ENCODE results near the gene ZNF716. TPM values are rescaled to one million over a fixed set of nuclear protein-coding genes. Genes with fewer than 3 reads are reported as not detected.
"Not testable (repeated sequence)": the region's sequence is repeated elsewhere in the genome, so short reads cannot be mapped to it uniquely, and the experiment has no call there.

Gene ZNF716
- total RNA-seq, 3 donors from 2014 or later: not detected

DNA sequence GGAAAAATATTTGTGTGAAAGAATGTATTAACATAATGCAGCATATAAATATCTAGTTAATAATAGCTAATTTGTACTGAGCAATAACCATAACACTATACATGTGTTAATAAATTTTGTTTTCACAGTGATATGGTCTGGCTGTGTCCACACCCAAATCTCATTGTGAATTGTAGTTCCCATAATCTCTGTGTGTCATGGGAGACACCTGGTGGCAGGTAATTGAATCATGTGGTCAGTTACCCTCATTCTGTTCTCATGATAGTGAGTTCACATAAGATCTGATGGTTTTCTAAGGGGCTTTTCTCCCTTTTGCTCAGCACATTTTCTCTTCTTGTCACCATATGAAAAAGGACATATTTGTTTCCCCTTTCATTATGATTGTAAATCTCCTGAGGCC is 30.3 kb downstream of the ZNF716 start:
- H3K4me3 Mint-ChIP-seq; H3K36me3 Mint-ChIP-seq (ENCODE audit: insufficient read depth); H3K4me1 Mint-ChIP-seq (ENCODE audit: low read depth); ATAC-seq; H3K27me3 Mint-ChIP-seq (ENCODE audit: low read depth); DNase-seq: not testable (repeated sequence)
- peaks cover 24% of the 10 kb centered on the region for H3K9me3 Mint-ChIP-seq

GRCh38 chr7:57485022-57485421 is 35.0 kb downstream of the ZNF716 start:
- H3K9me3 Mint-ChIP-seq: peaks cover 18% of the 10 kb centered on the region
- not testable (repeated sequence) for H3K4me3 Mint-ChIP-seq; H3K4me1 Mint-ChIP-seq (ENCODE audit: low read depth); H3K27me3 Mint-ChIP-seq (ENCODE audit: low read depth); H3K36me3 Mint-ChIP-seq (ENCODE audit: insufficient read depth); DNase-seq; ATAC-seq

DNA sequence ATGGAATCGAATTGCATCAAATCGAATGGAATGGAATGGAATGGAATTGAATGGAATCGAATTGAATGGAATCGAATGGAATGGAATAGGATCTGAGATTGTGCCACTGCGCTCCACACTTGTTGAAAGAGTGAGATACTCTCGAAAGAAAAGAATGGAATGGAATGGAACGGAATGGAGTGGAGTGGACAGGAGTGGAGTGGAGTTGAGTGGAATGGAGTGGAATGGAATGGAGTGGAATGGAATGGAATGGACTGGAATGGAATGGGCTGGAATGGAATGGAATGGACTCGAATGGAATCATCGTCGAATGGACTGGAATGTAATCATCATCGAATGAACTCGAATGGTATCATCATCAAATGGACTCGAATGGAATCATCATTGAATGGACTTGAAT is 38.0 kb downstream of the ZNF716 start:
- Mint-ChIP-seq H3K36me3 (ENCODE audit: insufficient read depth) (no peaks in the 10 kb centered on the region), H3K4me3 (no peak overlapping the region)

DNA sequence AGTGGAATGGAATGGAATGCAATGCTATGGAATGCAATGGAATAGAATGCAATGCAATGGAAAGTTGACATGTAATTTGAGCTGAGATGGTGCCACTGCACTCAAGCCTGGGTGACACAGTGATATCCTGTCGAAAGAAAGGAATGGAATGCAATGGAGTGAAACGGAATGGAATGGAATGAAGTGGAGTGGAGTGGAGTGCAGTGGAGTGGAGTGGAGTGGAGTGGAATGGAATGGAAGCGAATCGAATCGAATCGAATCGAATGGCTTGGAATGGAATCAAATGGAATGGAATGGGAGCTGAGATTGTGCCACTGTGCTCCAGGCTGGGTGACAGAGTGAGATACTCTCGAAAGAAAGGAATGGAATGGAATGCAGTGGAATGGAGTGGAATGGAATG is 45.1 kb downstream of the ZNF716 start:
- H3K4me1 Mint-ChIP-seq (ENCODE audit: low read depth); H3K36me3 Mint-ChIP-seq (ENCODE audit: insufficient read depth); H3K27me3 Mint-ChIP-seq (ENCODE audit: low read depth); DNase-seq; H3K4me3 Mint-ChIP-seq; ATAC-seq: not testable (repeated sequence)
- H3K9me3 Mint-ChIP-seq: peaks cover 15% of the 10 kb centered on the region

More for the DNA sequence above, 38.0 kb downstream of the ZNF716 start:
- H3K9me3 Mint-ChIP-seq: peaks cover 4% of the 10 kb centered on the region
- ATAC-seq: no peak
- no peaks in the 10 kb centered on the region for H3K4me1 Mint-ChIP-seq (ENCODE audit: low read depth)
- H3K27me3 Mint-ChIP-seq (ENCODE audit: low read depth): no peaks in the 10 kb centered on the region
- DNase-seq: no peak

GRCh38 chr7:57496395-57496794 is 46.4 kb downstream of the ZNF716 start:
- DNase-seq (no peak), ATAC-seq (no peak)
- H3K27me3 Mint-ChIP-seq (ENCODE audit: low read depth): no peaks in the 10 kb centered on the region
- H3K4me1 Mint-ChIP-seq (ENCODE audit: low read depth): no peaks in the 10 kb centered on the region
- peaks cover 16% of the 10 kb centered on the region for H3K9me3 Mint-ChIP-seq
- peaks cover 1% of the 10 kb centered on the region for H3K36me3 Mint-ChIP-seq (ENCODE audit: insufficient read depth)
- no peak overlapping the region for H3K4me3 Mint-ChIP-seq

DNA sequence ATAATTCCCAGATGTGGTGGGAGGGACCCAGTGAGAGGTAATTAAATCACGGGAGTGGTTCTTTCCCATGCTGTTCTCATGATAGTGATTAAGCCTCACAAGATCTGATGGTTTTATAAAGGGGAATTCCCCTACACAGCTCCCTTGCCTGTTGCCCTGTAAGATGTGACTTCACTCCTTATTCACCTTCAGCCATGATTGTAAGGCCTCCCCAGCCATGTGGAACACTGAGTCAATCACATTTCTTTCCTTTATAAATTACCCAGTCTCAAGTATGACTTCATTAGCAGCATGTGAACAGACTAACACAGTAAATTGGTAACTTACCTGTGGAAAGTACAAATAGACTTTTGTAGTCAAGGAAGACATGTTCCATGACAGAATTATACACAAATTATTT is 55.2 kb downstream of the ZNF716 start:
- no peaks in the 10 kb centered on the region for H3K4me1 Mint-ChIP-seq (ENCODE audit: low read depth)
- ATAC-seq: no peak
- H3K36me3 Mint-ChIP-seq (ENCODE audit: insufficient read depth): no peaks in the 10 kb centered on the region
- H3K27me3 Mint-ChIP-seq (ENCODE audit: low read depth): no peaks in the 10 kb centered on the region
- peaks cover 27% of the 10 kb centered on the region for H3K9me3 Mint-ChIP-seq
- H3K4me3 Mint-ChIP-seq: no peak overlapping the region
- DNase-seq: no peak

All from activated T-cell treated with anti-CD3 and anti-CD28 coated beads, Interleukin-2, amount 50 U/mL, for 4 hours (primary cell).